ENCODE data around the gene SLC6A11.

Gene SLC6A11

DNA sequence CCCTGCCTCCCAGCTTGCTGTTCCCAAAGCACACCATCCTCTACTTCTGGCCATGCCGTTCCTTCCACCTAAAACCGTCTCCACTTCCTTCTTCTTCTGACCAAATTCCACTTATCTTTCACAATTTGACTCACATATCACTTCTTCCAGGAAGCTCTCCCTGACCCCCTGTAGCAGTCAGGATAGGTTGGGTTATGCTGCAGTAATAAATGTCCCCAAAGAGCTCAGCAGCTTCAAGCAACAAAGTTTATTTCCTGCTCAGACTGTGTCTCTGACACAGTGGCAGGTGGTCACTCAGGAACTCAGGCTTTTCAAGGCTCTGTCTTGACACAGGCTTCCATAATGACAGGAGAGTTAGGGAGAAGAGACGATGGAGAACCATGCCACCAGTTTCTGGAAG lies 27.4 kb downstream of the SLC6A11 start (continued):
- TF ChIP-seq CREB5 (CRISPR knock-in tag; IDR thresholded peaks at IDR 0.05; ENCODE audit: low read depth): no peak

DNA sequence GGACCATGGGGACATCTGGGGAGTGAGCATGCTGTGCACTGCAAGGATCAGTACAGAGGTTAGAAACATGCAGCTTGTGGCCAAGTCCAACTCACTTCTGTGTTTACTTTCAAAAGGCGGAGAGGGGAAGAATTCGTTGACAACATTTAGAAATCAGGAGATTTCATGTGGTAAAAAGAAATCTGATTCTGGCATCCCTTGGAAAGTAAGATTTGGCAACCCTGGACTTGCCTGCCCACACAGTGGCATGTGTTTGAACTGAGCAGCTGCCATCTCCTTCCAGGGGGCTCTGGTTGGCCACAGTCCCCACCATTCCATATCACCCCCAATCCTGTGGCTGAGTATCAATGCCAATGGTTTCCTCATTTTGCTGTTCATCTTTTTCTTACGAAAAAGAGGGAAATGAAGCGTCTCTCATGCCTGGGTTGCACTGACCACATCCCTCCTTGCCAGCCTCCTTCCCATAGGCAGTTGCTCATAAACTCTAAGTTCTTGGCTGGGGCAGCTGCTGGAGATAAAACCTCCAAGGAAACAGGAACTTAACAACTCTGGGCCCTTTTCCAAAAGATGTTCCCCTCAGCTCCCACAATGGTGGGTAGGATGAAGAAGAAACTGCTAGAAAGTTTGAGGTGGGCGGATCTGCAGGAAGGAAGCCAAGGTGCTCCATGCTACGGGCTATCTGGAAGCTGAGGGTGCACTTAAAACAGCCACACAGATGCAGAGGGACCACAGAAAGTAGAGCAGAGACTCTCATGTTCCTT lies 29.2 kb downstream of the SLC6A11 start:
- TF ChIP-seq ZC3H10 (CRISPR knock-in tag; IDR thresholded peaks at IDR 0.05) (no peak), SNAI2 (CRISPR knock-in tag; IDR thresholded peaks at IDR 0.05) (no peak), ZFP30 (CRISPR knock-in tag; IDR thresholded peaks at IDR 0.05) (no peak), CREB5 (CRISPR knock-in tag; IDR thresholded peaks at IDR 0.05; ENCODE audit: low read depth) (no peak), TOX (CRISPR knock-in tag; IDR thresholded peaks at IDR 0.05; ENCODE audit: borderline replicate concordance) (no peak)
- TF ChIP-seq, protein P1, sequence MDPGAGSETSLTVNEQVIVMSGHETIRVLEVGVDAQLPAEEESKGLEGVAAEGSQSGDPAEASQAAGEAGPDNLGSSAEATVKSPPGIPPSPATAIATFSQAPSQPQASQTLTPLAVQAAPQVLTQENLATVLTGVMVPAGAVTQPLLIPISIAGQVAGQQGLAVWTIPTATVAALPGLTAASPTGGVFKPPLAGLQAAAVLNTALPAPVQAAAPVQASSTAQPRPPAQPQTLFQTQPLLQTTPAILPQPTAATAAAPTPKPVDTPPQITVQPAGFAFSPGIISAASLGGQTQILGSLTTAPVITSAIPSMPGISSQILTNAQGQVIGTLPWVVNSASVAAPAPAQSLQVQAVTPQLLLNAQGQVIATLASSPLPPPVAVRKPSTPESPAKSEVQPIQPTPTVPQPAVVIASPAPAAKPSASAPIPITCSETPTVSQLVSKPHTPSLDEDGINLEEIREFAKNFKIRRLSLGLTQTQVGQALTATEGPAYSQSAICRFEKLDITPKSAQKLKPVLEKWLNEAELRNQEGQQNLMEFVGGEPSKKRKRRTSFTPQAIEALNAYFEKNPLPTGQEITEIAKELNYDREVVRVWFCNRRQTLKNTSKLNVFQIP (CRISPR knock-in tag; IDR thresholded peaks at IDR 0.05; ENCODE audit: borderline replicate concordance, low read depth): no peak
- no peak for ATAC-seq

- TF ChIP-seq TCF4 (CRISPR knock-in tag; IDR thresholded peaks at IDR 0.05; ENCODE audit: borderline replicate concordance): no peak
- TF ChIP-seq RARB (CRISPR knock-in tag; IDR thresholded peaks at IDR 0.05): no peak
- no peak for TF ChIP-seq ZFP3 (CRISPR knock-in tag; IDR thresholded peaks at IDR 0.05)
- TF ChIP-seq, protein P2, sequence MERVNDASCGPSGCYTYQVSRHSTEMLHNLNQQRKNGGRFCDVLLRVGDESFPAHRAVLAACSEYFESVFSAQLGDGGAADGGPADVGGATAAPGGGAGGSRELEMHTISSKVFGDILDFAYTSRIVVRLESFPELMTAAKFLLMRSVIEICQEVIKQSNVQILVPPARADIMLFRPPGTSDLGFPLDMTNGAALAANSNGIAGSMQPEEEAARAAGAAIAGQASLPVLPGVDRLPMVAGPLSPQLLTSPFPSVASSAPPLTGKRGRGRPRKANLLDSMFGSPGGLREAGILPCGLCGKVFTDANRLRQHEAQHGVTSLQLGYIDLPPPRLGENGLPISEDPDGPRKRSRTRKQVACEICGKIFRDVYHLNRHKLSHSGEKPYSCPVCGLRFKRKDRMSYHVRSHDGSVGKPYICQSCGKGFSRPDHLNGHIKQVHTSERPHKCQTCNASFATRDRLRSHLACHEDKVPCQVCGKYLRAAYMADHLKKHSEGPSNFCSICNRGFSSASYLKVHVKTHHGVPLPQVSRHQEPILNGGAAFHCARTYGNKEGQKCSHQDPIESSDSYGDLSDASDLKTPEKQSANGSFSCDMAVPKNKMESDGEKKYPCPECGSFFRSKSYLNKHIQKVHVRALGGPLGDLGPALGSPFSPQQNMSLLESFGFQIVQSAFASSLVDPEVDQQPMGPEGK (CRISPR knock-in tag; IDR thresholded peaks at IDR 0.05; ENCODE audit: borderline replicate concordance): no peak
- no peak for TF ChIP-seq ZNF70 (CRISPR knock-in tag; IDR thresholded peaks at IDR 0.05)
- TF ChIP-seq GLIS3 (CRISPR knock-in tag; IDR thresholded peaks at IDR 0.05): no peak
- no peak for TF ChIP-seq BACH2 (CRISPR knock-in tag; IDR thresholded peaks at IDR 0.05; ENCODE audit: borderline replicate concordance)
- no peak for TF ChIP-seq ZNF8 (CRISPR knock-in tag; IDR thresholded peaks at IDR 0.05)
- TF ChIP-seq, protein P1 (CRISPR knock-in tag; IDR thresholded peaks at IDR 0.05; ENCODE audit: borderline replicate concordance, low read depth): no peak
- no peak for TF ChIP-seq CREB5 (CRISPR knock-in tag; IDR thresholded peaks at IDR 0.05; ENCODE audit: low read depth)
- TF ChIP-seq, protein P3, sequence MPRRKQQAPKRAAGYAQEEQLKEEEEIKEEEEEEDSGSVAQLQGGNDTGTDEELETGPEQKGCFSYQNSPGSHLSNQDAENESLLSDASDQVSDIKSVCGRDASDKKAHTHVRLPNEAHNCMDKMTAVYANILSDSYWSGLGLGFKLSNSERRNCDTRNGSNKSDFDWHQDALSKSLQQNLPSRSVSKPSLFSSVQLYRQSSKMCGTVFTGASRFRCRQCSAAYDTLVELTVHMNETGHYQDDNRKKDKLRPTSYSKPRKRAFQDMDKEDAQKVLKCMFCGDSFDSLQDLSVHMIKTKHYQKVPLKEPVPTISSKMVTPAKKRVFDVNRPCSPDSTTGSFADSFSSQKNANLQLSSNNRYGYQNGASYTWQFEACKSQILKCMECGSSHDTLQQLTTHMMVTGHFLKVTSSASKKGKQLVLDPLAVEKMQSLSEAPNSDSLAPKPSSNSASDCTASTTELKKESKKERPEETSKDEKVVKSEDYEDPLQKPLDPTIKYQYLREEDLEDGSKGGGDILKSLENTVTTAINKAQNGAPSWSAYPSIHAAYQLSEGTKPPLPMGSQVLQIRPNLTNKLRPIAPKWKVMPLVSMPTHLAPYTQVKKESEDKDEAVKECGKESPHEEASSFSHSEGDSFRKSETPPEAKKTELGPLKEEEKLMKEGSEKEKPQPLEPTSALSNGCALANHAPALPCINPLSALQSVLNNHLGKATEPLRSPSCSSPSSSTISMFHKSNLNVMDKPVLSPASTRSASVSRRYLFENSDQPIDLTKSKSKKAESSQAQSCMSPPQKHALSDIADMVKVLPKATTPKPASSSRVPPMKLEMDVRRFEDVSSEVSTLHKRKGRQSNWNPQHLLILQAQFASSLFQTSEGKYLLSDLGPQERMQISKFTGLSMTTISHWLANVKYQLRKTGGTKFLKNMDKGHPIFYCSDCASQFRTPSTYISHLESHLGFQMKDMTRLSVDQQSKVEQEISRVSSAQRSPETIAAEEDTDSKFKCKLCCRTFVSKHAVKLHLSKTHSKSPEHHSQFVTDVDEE (CRISPR knock-in tag; IDR thresholded peaks at IDR 0.05): no peak
- ATAC-seq: no peak
These were observed 30.0 kb downstream of the SLC6A11 start for GRCh38 chr3:10845839-10846656.

Measured in SK-N-SH treated with all-trans-retinoic acid at 6 μM for 48 hours (cell line).